Measurements from ENCODE around the gene BRWD1.

- no peak for TF ChIP-seq CTCF (optimal IDR thresholded peaks at IDR 0.05 in 1 of 3, IDR thresholded peaks at IDR 0.05 in 1 of 3, conservative IDR thresholded peaks at IDR 0.05 in 1 of 3; ENCODE audit: extremely low read depth in 1 of 3, insufficient read depth in 2 of 3, low read length in 3 of 3)
- TF ChIP-seq EZH2 (IDR thresholded peaks at IDR 0.05; ENCODE audit: low read length), result no peak
Measured at GRCh38 chr21:39362733-39363132, 49.3 kb upstream of the BRWD1 start.

All from keratinocyte (primary cell).